HG03095 (cell line): ENCODE data around the gene COL6A2.
"Not testable (repeated sequence)": the region's sequence is repeated elsewhere in the genome, so short reads cannot be mapped to it uniquely, and the experiment has no call there.

ENCODE experiments used
- ATAC-seq: cut with Tn5 transposase; IDR thresholded peaks from one replicate; pipeline ENCODE4 v1.9.1; 2021; ENCODE audit warnings: moderate library complexity; ENCODE audit not compliant: unreplicated experiment

COL6A2 gene

DNA sequence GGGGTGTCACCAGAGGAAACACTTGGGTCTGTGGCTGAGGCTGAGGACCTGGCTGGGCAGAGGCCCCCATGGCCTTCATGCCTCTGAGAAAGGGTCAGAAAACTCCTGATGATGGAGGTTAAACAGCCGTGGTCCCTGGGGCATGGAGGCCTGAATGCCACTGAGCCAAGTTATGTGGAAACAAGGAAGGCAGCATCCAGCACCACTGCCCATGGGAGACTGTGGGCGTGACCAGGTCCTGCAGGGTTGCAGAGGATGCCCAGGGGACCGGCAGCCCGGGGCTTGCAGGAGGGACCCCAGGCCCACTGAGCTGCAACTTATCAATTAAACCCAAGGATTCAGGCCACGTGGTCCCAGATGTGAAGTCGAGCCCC is 18.9 kb upstream of the COL6A2 start:
- no peak for ATAC-seq

DNA sequence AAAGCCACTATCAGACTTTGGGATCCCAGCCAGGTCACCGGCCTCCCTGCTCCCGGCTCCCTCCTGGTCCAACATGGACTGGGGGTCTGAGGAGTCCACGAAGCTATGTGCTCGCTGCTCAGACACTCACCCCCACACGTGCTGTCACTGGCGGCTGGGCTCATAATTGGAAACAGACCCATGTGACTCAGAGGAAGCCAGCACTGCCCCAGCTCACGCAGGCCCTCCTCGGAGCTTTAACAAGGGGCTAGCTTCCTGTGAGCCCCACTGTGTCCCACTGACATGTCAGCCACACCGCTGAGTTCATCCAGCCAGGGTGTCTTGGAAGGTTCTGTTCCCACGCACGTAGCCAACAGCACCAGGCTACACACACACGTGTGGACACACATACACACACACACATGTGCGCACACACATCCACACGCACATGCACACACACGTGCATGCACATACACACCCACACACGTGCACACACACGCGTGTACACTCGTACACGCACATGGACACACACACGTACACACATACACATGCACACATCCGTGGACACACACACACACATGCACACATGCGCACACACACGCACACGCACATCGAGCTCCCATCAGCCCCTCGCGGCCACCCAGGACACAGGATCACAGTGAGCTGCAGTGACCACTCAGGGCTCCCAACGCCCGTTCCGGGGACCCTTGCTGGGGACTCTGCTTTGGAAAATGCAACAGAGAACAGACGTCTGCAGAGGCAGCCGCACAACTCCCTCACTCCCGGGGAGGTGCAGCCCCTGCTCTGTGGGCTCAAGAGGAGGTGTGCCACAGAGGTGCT is 18.4 kb upstream of the COL6A2 start:
- ATAC-seq: no peak

DNA sequence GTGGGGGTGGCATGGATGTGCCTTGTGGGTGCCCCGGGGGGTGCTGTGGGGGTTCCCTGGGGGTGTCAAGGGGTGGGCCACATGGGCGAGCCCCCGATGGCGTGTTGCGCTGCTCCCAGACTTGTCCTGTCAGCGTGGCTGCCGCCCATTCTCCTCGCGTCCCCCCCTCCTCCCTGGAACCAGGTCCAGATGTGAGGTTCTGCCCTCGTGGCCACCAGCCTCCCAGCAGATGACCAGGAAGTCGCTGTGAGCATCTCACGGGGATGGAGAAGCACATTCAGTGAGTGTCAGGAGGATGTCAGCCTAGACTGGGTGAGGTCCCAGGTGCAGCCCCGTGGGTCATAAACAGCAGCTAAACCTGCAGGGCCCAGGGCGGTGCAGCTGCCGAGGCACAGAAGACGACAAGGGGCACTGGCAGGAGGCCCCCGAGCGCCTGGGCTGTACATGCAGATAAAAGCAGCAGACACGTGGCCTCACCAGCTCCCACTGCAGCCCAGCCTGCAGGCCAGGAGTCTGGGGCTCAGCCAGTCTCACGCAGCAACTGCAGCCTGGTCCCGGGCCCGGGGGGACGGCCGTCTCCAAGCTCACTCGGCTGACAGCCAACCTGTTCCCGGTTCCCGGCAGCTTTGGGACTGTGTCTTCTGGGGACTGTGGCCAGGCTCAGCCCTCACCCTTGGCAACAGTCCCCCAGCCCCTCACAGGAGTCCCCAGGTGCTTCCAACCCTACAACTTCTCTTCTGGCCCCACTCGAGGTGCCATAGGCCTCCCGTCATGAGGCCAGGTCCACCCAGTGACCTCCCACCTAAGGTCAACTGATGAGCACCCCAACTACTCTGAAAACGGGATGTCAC is 17.5 kb upstream of the COL6A2 start:
- ATAC-seq: no peak

DNA sequence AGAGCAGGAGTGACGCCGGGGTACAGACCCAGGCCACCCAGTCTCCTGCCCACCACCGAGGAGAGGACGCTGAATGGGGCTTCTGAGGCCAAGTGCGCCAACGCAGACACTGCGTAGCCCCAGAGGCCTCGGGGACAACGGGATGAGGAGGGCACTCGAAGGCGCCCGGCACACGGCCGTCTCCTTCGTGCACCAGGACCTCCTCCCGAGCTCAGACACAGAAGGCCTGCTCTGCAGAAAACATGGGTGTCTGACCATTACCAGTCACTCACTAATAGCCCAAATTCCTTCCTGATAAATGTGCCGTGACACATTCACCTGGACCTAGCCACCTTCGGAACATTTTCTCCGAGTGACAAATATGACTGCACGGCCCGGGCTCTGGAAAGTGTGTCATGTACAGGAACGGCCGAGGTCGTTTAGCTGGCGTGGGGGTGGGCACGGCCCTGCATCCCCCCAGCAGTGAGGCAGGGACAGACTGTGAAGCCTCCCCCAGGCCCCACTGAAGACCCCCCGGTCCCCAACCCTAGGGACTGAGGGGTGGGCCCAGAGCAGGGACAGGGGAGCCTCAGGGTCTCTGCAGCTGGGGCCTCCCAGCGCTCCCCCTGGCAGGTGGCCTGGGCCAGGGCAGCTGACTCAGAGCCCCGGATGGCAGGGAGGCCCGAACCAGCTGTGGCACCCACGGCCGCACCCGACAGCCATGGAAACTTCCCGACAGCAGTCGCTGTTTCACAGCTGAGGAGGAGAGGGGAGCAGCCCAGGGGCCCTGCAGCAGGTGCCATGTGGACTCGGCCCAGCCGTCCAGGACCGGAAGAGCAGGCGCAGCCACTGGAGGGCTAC is 16.7 kb upstream of the COL6A2 start:
- ATAC-seq: no peak

DNA sequence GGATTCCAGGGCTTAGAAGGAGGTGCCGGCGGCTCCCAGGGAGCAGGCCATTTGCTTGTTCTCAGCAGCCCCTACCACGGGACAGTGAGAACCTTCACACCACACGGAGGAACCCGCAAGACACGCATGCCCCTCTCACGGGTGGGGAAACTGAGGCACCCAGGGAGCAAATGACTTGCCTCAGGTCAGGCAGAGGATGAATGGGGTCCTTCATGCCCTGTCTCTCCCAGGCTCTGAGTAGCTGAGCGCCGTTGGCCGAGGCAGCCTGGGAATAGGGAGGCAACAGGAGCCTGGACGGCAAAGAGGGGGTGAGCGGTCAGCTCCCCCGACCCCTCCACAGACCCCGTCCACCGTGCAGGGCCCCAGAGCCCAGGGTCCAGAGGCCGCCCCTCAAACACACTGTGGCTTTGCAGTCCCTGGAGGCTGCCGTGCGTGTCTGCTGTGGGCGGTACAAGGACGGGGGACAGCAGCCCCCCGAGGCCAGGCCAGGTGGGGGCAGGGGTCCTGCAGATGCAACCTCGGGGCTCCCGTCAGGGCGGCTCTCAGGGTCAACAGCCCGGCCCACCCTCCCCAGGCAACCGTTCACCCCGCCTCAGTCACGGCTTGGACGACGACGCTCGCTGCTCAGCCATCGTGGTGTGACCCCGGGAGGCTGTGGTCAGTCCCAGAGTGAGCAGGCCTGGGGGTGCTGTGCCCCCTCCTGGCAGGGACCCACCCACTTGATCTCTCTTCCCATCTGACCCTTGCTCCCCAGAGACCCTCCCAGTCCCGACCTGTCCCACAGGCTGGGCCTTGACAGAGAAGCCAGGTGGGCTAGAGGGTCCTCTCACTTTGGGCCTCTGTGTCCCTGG is 15.8 kb upstream of the COL6A2 start:
- no peak for ATAC-seq

DNA sequence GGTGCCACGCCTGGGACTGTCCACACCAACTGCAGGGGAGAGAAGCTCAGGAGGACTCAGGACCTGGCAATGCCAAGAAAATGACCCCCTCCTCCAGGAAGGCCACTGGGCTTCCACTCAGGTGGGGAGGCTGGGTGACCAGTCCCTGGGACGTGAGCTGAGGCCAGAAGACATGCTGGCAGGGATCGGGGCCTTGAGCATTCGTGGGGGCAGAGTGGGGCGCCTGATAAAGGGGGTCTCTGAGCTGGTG is 15.3 kb upstream of the COL6A2 start:
- ATAC-seq: no peak

DNA sequence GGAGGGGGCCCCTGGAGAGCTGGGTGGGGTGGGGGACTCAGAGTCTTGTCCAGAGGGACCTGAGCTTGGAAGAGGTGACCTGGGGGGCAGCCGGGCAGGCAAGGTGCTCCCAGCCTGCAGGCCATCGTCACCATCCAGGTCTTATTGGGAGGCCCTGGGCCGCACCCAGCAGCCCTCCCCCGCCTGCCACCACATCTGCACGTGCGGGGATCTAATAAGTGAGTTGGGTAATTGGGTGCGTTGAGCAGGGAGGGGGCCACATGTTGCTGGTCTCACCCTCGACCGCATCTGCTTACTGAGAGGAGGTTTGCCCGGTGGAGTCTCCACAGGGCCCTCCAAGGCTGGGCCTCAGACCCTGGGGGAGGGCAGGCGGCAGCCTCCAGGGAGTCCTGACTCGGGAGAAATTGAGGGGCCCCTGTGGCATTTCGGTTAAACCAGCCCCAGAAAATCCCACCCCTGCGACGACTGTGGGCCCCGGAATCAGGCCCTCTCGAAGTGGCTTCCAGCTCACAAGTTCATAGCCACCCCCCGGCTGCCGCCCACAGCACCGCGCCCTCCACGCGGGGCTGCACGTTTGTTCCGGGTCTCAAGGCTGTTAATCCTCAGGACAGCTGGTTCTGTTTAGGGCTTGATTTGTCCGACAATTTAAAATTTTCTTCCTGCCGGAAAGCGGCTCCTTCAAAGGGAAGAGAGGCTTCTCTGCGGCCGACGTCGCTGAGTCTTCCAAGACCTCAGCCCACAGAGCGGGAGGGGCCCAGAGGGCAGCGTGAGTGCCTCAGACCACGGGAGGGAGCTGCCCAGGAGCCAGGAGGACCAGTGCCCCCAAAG is 14.7 kb upstream of the COL6A2 start:
- no peak for ATAC-seq

DNA sequence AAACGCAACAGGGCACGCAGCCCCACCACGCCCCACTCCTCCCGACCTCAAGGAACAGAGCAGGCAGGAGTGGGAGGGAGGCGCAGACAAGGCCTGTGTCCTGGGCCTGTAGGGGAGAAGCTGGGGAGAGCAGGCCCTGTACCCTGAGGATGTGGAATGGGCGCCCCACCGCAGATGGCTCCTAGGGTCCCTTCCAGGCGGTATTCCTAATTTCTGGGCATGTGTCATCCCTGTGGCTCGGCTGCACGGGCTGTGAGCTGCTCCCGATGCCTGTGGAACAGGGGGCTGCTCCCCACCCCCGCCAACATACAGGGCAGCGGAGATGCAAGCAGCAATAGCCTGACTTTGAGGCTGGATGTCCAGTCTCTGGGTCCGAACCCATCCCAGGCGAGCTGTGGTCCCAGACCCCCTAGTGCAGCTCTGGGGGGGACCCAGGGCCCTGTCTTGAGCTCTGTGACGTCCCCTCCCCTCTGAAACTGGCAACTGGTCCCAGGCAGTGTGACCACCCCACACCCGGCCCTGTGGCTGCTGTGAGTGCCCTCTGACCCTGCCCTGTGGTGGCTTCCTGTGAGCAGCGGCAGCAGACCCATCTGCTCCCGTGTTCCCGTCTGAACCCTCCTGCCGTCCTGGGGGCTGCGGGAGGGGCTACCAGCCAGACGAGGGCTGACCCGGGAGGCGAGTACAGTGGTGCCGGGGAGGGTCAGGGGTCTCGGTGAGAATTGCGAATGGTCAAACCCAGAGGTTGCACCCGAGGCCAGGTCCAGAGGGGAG is 13.9 kb upstream of the COL6A2 start:
- no peak for ATAC-seq

DNA sequence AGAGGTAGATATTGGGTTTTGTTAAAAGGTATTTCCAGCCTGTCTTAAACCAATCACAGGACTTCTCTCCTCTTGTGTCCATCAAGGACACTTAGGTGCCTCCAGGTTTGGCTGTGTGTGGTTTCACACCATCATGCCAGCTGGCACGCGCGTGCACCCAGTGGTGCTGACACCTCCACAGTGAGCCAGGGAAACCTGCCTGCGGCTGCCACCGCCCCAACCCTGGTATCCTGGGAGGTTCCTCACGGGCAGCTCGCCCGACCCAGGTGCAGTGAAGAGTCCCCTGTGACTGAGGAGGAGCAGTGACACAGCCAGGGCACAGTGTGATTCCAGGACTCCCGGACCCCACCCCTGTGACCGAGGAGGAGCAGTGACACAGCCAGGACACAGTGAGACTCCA is 13.2 kb upstream of the COL6A2 start:
- no peak for ATAC-seq

DNA sequence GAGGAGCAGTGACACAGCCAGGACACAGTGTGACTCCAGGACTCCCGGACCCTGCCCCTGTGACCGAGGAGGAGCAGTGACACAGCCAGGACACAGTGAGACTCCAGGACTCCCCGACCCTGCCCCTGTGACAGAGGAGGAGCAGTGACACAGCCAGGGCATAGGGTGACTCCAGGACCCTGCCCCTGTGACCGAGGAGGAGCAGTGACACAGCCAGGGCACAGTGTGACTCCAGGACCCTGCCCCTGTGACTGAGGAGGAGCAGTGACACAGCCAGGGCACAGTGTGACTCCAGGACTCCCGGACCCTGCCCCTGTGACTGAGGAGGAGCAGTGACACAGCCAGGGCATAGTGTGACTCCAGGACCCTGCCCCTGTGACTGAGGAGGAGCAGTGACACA is 12.7 kb upstream of the COL6A2 start:
- not testable (repeated sequence) for ATAC-seq

DNA sequence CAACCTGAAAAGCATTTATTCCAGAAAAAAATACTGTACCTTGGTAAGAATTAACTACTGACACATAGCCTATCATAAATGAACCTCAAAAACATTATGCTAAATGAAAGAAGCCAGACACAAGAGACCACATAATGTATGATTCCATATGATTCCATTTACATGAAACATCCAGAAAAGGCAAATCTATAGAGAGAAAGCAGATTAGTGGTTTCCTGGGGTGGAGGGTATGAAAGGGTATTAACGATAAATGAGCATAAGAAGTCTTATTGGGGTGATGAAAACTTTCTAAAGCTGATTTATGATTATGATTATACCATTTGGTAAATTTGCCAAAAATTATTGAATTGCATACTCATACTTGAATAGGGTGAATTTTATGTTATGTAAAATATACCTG is 10.3 kb upstream of the COL6A2 start:
- ATAC-seq: no peak

DNA sequence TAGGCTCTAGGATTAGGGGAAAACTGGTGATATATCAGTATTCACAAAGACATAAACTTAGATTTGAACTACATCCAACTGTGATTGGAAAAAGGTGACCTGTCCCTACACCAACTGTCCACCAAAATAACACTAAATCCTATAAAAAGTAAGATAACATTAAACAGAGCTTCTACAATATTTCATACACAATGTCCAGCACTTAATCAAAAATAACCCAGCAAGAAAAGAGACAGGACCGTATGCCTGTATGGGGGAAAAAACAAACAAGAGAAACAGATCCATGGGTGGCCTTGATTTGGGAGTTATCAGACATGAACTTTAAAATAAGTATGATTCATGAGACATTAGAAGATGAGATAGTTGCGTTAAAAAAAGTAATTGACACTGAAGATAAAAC is 9.7 kb upstream of the COL6A2 start:
- ATAC-seq: no peak

DNA sequence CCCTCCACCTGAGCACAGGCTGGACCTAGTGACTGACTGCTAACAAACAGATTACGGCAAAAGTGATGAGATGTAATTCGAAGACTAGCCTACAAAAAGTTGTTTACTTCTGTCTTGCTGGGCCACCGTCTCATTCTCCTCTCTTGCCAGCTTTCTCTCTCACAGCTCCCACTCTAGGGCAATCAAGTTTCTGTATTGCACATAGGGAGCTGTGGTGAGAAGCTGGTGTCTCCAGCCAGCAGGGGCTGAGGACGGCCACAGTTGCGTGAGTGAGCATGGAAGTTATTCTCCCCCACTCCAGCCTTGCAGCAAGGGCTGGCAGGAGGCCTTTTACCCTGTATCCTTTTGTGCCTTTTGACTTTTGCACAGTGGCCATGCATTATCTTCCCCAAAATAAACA is 8.6 kb upstream of the COL6A2 start:
- no peak for ATAC-seq

DNA sequence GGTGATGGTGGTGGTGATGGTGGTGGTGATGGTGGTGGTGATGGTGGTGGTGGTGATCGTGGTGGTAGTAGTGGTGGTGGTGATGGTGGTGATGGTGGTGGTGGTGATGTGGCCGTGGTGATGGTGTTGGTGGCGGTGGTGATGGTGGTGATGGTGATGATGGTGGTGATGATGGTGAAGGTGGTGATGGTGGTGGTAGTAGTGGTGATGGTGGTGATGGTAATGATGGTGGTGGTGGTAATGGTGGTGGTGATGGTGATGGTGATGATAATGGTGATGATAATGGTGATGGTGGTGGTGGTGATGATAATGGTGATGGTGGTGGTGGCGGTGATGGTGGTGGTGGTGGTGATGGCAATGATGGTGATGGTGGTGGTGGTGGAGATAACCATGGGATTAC is 6.8 kb upstream of the COL6A2 start:
- ATAC-seq: no peak

DNA sequence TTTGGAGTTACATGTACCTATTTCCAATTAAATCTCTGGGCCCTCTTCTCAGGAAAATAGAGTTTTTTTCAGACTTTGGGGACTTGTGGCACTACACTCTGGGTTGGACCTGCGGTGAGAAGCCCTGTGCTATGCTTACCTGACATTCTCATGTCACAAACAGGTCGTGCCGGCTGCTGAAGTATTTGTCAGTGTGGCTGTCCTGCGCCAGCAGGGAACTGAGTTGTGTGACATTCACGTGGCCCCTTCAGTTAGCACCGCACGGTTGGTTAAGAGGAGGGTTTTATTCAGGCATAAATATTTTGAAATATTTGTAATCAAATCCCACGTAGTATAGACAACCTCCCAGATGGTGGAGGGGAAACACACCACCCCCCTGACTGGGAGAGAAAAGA is 6.3 kb upstream of the COL6A2 start:
- ATAC-seq: no peak

DNA sequence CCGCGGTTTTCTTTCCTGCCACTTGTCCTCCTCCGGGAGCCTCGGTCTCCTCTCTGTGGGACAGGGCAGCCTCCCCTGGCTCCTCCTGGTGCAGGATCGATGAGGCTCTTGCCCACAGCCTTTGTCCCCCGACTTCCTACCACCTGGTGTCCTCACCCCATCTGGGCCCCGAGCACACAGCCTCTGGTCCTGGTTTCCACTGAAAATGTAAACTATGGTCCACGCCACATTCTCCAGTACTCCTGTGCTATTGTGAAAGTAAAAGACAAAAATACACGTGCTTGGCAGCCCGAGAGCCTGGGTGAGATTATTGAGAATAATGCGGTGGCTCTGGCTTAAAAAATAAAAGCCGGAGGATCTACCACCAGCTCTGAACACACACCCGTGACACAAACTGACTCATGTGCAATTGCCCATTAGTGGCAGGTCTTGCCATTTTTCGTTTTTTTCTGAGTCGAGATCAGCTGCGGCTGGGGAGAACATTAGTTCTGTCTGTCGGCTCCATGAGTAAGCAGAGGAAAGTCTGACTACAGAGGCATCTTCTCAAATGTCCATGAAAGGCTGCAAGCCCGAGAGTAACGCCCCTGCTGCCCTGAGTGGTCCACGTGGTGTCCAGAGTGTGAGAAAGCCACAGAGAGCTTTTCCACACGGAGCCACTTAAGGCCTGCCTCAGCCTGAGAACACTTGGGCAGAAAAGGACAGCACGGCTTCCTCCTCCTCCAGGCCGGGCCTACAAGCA is 5.7 kb upstream of the COL6A2 start:
- ATAC-seq: no peak

DNA sequence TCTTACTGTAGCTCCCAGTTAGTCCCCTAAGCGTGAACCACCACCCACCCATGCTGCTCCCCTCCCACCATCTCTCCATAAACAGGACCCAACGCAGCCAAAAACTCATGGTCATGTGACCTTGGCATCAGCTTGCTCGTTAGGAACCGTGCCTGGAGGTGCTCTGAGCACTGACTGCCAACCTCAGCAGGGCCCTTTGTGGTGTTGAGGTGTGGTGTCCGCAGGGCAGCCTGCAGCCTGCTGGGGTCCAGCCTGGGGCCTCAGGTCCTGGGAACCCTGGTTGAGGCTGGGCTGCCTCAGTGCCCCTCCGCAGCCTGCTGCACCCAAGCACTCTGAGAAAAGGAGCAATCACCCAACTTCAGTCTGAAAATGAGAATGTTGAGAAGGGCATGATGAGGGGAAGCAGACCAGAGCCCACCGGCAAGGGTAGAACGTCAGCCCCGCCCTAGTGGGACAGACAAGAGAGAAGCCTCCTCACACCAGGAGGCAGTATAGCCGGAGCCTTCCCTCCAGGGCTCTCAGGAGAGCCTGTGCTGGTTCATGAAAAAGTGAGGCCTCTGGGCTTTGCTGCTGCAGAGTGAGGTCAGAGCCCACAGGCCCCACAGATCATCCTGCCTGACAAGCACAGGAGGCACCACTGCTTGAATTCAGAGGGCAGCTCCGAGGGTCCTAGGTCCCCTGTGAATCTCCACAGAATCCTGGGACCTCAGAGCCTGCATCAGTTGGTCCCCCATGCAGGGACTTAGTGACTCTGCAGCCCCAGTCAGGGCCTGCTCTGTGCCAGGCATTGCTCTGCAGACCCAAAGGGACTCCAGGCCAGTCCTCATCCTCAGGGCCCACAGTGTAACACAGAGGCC is 4.9 kb upstream of the COL6A2 start:
- no peak for ATAC-seq
